GM21423 (cell line): ENCODE results near the gene TXNRD1.

Source experiments
- ATAC-seq: cut with Tn5 transposase; IDR thresholded peaks from one replicate; pipeline ENCODE4 v1.9.1; 2021; ENCODE audit warnings: mild to moderate bottlenecking, moderate library complexity; ENCODE audit not compliant: unreplicated experiment

TXNRD1 gene

DNA sequence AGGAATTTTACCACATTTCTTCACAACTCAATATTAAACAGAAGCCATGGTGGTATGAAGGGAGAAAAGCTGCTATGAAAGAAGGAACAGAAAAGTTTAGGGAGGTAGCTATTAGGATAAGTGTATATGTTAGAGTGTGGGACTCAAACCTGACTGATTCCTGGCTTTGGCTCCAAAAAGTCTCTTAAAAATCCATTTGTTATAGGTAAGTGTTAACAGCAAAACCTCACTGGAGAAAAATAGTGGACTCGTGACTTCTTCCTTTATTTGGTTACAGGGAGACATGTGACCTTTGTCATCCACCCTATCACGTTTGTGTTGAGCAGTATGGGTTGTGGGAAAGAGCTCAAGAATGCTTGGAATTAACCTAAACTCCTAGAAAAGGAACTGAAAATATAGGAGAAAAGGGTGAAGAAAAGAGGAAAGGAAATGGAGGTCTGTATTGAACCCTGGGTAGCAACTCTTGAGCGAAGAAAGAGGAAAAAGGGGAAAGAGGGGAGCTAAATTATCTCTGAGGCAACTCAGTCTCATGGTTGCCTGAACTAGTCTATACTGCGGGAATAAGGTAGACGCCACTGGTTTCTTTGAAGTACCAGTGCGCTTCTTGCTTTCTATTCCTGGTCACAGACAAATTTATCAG is 84.4 kb downstream of the TXNRD1 start:
- no peak for ATAC-seq

DNA sequence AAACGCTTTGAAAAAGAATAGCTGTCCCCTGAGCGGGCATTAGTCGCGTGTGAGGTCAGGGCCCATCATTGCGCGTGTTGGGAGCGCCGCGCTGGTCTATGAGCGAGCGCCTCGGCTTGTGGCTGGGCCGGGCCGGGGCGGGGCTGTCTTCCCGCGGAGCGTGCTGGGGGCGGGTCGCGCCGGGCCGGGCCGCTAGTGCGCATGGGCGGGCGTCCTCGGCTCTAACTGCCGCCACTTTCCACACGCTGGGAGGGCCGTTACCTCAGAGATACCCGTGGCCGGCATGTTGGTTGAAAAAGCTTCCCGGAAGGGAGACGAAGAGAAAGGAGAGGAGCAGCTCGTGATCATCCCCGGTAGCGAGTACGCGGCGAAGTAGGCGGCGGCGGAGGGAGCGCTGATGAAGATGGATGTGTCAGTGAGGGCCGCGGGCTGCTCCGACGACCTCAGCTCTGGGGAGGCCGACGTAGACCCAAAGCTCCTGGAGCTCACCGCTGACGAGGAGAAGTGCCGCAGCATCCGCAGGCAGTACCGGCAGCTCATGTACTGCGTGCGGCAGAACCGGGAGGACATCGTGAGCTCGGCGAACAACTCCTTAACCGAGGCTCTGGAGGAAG is 88.1 kb downstream of the TXNRD1 start, which contains the start of gene EID3:
TSS of gene EID3 (plus strand) at position 202 of the 614 bp plus-strand sequence. CDS start at position 398, 196 bp downstream.
- peak; percentile 92 for ATAC-seq

- no peak for ATAC-seq
Measured at GRCh38 chr12:104304261-104305009, 88.9 kb downstream of the TXNRD1 start.

- ATAC-seq: no peak
Measured at GRCh38 chr12:104305349-104305748, 89.8 kb downstream of the TXNRD1 start.

- ATAC-seq: no peak
Measured at GRCh38 chr12:104306376-104306775, 90.8 kb downstream of the TXNRD1 start.

GRCh38 chr12:104306943-104307654 is 91.5 kb downstream of the TXNRD1 start:
- no peak for ATAC-seq

DNA sequence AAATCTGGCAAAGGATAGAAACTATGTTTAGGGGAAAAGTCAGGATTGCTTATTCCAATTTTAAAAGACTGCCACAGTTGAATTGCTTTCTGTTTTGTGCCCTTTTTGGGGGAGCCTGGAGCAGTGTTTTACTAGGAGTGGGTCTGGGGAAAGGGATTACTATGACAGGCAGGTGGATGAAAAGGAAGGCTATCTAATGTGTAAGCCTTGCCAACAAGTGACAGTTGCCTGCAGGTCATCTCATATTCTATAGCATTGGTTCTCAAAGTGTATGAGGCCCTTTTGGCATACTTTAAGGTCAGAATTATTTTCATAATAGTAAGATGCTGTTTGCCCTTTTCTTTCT is 92.0 kb downstream of the TXNRD1 start:
- no peak for ATAC-seq

GRCh38 chr12:104309446-104309993 is 93.9 kb downstream of the TXNRD1 start:
- no peak for ATAC-seq

DNA sequence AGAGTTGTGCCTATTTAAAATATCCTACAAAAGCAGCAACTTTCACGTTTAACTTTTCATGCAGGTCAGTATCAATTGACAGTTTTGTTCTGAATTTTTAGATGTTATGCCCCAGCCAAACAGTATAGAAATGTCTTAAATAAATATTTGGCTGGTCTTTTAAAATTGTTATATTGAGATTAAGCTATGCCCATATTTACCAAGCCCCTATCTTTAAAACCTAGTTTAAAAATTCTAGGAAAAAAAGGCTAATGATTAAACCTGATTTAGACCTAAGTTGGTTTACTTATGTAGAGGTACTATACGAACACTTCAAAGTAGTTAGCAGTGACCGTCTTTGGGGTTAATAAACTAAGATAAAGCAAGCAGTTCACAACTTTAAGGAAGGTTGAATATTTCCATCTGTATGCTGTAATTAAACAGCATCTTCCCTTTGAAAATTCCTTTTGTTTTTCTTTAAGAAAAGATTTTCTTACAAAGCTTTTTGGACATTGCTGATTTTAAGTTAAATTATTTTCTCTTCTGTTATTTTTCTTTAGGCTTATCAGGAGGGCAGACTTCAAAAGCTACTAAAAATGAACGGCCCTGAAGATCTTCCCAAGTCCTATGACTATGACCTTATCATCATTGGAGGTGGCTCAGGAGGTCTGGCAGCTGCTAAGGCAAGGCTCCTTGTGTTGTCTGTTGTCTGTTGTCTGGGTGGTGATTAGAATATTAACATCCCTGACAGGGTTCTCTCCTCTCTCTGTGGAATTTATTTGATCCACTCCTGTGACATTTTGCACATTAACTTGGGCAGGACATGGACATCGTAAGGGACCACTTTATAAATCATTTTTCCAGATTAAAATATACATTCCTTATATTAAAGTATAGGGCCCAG is 95.4 kb downstream of the TXNRD1 start:
- no peak for ATAC-seq

DNA sequence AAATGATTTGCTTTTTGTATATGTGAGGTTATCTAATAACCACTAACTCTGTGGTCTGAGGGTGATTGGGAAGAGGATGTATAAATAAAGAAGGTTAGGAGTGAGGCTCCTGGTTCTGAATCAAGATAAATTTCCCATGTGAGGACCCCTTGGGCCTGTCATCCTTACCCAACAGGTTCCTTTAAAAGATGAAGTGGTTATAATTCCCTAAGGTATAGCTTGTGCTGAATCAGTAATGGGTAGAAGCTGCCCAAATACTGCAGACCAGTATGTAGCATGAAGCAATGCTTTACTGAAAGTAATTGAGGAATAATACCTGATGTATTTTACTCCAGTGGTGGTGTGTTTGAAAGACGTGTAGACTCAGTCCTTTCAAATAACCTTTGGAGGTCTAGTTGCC is 96.6 kb downstream of the TXNRD1 start:
- no peak for ATAC-seq

- ATAC-seq: no peak
Measured at GRCh38 chr12:104312654-104313053, 97.1 kb downstream of the TXNRD1 start.

DNA sequence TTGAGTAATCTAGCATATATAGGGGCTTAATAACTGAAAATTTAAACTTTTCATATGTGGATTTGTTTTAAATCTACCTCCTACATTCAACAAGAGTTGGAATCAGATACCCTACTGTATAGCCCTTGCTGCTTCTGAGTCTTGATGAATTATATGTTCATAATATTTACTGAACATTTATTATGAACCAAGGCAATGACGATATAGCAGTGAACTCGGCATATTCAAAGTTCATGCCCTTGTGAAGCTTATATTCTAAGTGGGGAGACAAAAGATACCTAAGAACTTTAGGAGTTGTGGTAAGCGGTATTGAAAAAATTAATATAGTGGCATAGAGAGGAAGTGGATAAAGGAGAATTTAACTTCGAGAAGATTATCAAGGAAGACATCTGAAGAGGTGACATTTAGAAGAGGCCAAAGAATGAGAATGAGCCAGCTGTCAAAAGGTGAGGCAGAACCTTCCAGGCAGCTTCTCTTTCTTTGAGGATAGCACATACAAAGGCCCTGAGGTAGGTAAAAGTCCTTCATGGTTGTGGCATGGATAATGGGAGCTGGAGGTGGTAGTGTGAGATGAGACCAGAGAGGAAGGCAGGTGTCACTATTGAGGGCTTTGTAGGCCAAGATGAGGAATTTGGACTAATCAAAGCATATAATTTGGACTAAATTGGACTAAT is 98.1 kb downstream of the TXNRD1 start:
- ATAC-seq: no peak

GRCh38 chr12:104314242-104314614 is 98.6 kb downstream of the TXNRD1 start:
- no peak for ATAC-seq

- ATAC-seq: no peak
Measured at GRCh38 chr12:104315326-104316224, 100.0 kb downstream of the TXNRD1 start.

DNA sequence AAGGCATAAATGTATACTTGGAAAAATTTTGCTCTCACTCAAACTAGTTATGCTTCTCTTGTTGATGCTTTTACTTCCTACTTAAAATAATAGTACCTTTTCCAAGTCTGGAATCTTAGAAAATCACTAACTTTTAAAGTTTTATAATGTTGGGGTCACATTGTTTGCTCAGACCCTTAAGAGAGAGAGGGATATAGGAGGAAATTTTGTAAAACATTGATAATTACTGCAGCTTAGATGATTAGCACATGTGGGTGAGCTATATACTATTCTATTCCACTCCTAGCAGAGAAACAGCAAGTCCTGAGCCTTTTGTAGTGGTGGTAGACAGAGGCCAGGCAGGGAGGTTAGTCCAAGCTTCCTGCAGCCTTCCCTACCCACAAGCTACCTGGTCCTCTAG is 101.4 kb downstream of the TXNRD1 start:
- ATAC-seq: no peak

- no peak for ATAC-seq
Measured at GRCh38 chr12:104317538-104318210, 102.1 kb downstream of the TXNRD1 start.

DNA sequence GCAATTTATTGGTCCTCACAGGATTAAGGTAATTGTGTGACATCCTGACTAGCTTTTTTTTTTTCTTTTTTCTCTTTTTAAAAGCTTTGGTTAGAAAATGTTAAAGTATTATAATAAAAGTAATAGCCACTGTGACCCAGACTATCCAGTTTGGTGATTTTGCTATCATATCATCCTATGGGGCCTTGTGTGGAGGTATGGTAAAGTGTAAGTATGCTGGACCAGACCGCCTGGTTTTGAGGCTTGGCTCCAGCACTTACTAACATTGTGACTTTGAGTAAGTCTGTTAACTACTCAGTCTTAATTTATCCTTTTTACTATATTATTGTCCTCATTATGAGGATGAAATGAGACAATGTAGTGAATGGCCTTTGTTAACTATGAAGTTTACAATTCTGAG is 103.4 kb downstream of the TXNRD1 start:
- ATAC-seq: no peak
